ENCODE measurements around the gene REV1. TPM values are rescaled to one million over a fixed set of nuclear protein-coding genes. Genes with fewer than 3 reads are reported as not detected.

REV1 gene
- total and polyA plus RNA-seq, 2 of the 4 experiments (the other 2 are of a cell fraction) = 13.4 to 30.1 TPM

DNA sequence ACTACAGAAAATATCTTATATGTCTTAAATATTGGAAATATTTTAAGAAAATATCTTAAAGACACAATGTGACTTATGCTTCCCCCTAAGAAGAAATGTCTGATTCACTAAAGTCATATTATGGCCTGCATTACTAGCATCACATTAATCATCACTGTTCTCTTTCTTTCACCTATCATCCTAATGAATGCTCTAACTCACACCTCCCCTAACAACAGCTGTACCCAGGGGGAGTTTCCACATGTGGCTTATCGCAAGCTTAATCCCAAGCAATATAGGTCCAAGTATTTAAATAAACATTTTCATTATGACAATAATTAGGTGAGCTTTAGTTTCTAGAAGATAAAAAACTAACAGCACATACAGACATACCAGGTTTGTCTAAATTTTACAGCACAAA, 39.6 kb downstream of the REV1 start:
- no peak overlapping the region for H4K8ac ChIP-seq (ENCODE audit: low read depth in 2 of 2, low read length in 2 of 2)
- no peak overlapping the region for H2BK5ac ChIP-seq (ENCODE audit: low read depth, low read length, poor library complexity, severe bottlenecking)
- in situ Hi-C loops (cut with MboI; ENCODE audit: low sequenced_read_pairs) = no loop called here
- peaks cover 9% of the 10 kb centered on the region for H3K36me3 ChIP-seq (ENCODE audit: control insufficient read depth, insufficient read depth, low read length)
- H3K4me3 ChIP-seq (ENCODE audit: insufficient read depth, low read depth, low read length) = no peak overlapping the region
- no peaks in the 10 kb centered on the region for H3K9me3 ChIP-seq (ENCODE audit: control insufficient read depth, insufficient read depth, low read length)
- H4K20me1 ChIP-seq (ENCODE audit: insufficient read depth, low read length) = peaks cover 6% of the 10 kb centered on the region
- no peak overlapping the region for H2AFZ ChIP-seq (replicated peaks; ENCODE audit: low read length, poor library complexity)
- H4K5ac ChIP-seq (ENCODE audit: low read depth, low read length) = no peak overlapping the region
- no CpG with 5 or more reads among the region's 1 CpG for WGBS, 2 experiments (ENCODE audit: extremely low coverage in 2 of 2, insufficient read length in 1 of 2)
- peaks cover 17 to 37% of the 10 kb centered on the region in 2 experiments for H3K79me1 ChIP-seq (ENCODE audit: low read depth in 1 of 2, low read length in 2 of 2)
- H3K23ac ChIP-seq (ENCODE audit: low read depth, low read length) = 0 out of 2 replicates have a peak overlapping the region, but pooled peaks have one; percentile 17
- no peak for TF ChIP-seq RAD21 (IDR thresholded peaks at IDR 0.05; ENCODE audit: low read length)
- TF ChIP-seq CTCF (conservative IDR thresholded peaks at IDR 0.05; ENCODE audit: low read depth, low read length) = no peak
- TF ChIP-seq RCOR1 (IDR thresholded peaks at IDR 0.05; ENCODE audit: insufficient replicate concordance, low read length) = no peak
- no peak for TF ChIP-seq MAZ (IDR thresholded peaks at IDR 0.05; ENCODE audit: borderline replicate concordance, low read depth, low read length)
- TF ChIP-seq RFX5 (IDR thresholded peaks at IDR 0.05; ENCODE audit: low read depth, low read length) = no peak
- H2BK120ac ChIP-seq (ENCODE audit: low read depth, low read length) = no peak overlapping the region
- H2AK9ac ChIP-seq (replicated peaks; ENCODE audit: low read depth, low read length, poor library complexity) = no peak overlapping the region
- no peak overlapping the region for H4K91ac ChIP-seq (ENCODE audit: insufficient read depth, low read depth, low read length)
- H2AK5ac ChIP-seq (ENCODE audit: low read depth, low read length) = no peak overlapping the region
- H3K4ac ChIP-seq (ENCODE audit: low read depth, low read length) = no peak overlapping the region
- BruUV-seq (replicated peaks) = no TSS peak
- ChIA-PET POLR2A (ENCODE audit: unreplicated experiment) (no interaction called here), CTCF (no interaction called here)
- ATAC-seq (ENCODE audit: low read depth) (no peak), DNase-seq (no peak)
- no peak overlapping the region for H3K14ac ChIP-seq (replicated peaks; ENCODE audit: low read depth, low read length)
- no peak overlapping the region for H2BK20ac ChIP-seq (ENCODE audit: low read depth, low read length)
- no peak overlapping the region for H3K27ac ChIP-seq (ENCODE audit: insufficient read depth, low read length)
- H3K18ac ChIP-seq (ENCODE audit: low read depth, low read length) = no peak overlapping the region
- dilution Hi-C loops (cut with HindIII; ENCODE audit: low sequenced_read_pairs, unreplicated experiment) = no loop called here
- no peak overlapping the region for H3K56ac ChIP-seq (ENCODE audit: extremely low read depth, insufficient read depth, low read length)
- H3K4me1 ChIP-seq (ENCODE audit: control insufficient read depth, insufficient read depth, low read length) = peaks cover 6% of the 10 kb centered on the region
- H2BK15ac ChIP-seq (ENCODE audit: low read depth, low read length) = no peak overlapping the region
- intact Hi-C loops (cut with micrococcal nuclease) = no loop called here
- H3K9me1 ChIP-seq (ENCODE audit: insufficient read depth, low read length) = no peaks in the 10 kb centered on the region
- H3K9ac ChIP-seq (ENCODE audit: low read depth, low read length) = no peak overlapping the region
- no peaks in the 10 kb centered on the region for H3K27me3 ChIP-seq (ENCODE audit: control insufficient read depth, insufficient read depth, low read length)
- no peak overlapping the region for H3K4me2 ChIP-seq (ENCODE audit: low read depth, low read length)
